OCI-M1 (cell line): ENCODE data around the gene SGMS1.
"Not testable (repeated sequence)": the region's sequence is repeated elsewhere in the genome, so short reads cannot be mapped to it uniquely, and the experiment has no call there.

Source experiments
- DNase-seq: peaks from one replicate; lab custom pipeline; 2025; lab: John Stamatoyannopoulos, UW

The SGMS1 gene

GRCh38 chr10:50369931-50370330 is 253.8 kb downstream of the SGMS1 start:
- no peak for DNase-seq

DNA sequence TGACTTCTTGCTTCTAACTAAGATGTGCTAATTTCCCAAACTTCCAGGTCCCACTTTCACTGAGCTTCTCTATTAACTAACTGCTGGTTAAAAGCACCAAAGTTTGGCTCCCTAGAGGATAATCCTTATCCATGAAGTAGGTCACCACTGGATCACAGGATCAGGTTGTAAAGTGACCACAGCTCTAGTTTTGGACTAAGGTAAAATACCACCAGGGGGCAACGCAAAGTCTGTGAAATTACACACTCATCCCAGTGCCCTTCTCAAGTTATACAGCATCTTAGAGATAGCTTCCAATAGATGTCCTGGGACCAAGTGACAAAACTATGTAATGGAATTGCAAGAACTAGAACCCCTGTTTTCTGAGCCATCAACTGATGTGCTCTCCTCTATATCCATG is 256.0 kb downstream of the SGMS1 start:
- DNase-seq, result peak; percentile 78

DNA sequence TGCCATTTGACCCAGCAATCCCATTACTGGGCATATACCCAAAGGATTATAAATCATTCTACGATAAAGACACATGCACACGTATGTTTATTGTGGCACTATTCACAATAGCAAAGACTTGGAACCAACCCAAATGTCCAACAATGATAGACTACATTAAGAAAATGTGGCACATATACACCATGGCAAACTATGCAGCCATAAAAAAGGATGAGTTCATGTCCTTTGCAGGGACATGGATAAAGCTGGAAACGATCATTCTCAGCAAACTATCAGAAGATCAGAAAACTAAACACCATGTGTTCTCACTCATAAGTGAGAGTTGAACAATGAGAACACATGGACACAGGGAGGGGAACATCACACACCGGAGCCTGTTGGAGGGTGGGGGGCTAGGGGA is 257.3 kb downstream of the SGMS1 start:
- DNase-seq, result not testable (repeated sequence)

DNA sequence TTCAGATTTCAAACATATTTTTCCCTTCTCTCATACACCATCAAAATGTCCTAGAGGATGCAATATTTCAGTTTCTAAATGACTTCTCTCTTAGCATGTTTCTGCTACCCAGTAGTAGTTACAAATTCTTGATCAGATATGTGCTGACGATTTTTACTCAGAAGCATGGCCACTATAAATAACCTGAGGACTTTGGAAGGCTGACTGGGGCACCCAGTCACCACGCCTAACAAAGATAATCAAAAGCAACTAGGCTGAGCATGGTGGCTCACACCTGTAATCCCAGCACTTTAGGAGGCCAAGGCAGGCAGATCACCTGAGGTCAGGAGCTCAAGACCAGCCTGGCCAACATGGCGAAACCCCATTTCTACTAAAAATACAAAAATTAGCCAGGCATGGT is 259.0 kb downstream of the SGMS1 start:
- DNase-seq, result peak; percentile 61

GRCh38 chr10:50362547-50363125 is 261.1 kb downstream of the SGMS1 start:
- DNase-seq, result peak; percentile 83

GRCh38 chr10:50361946-50362345 is 261.8 kb downstream of the SGMS1 start:
- no peak for DNase-seq

GRCh38 chr10:50360077-50360850 is 263.5 kb downstream of the SGMS1 start:
- DNase-seq, result no peak

GRCh38 chr10:50358925-50359687 is 264.6 kb downstream of the SGMS1 start:
- DNase-seq, result no peak

DNA sequence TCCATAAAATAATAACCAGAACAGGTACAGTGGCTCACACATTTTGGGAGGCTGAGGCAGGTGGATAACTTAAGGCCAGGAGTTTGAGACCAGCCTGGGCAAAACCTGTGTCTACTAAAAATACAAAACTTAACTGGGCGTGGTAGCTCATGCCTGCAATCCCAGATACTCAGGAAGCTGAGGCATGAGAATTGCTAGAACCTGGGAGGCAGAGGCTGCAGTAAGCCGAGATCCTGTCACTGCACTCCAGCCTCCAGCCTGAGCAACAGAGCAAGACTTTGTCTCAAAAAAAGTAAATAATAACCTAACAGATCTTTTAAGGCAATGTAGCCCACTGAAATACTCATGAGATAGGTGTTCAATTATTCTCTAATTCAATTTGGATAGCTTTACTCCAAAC is 265.3 kb downstream of the SGMS1 start:
- no peak for DNase-seq

DNA sequence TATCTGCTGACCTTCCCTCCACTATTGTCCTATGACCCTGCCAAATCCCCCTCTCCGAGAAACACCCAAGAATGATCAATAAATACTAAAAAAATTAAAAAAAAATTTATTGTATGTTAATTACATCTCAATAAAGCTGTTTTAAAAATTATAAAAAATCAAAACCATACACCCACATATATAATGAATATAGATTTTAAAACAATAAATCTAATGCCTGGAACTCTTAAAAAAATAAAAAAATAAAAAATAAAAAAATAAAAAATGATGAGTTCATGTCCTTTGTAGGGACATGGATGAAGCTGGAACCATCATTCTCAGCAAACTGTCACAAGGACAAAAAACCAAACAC is 267.3 kb downstream of the SGMS1 start:
- DNase-seq, result not testable (repeated sequence)

DNA sequence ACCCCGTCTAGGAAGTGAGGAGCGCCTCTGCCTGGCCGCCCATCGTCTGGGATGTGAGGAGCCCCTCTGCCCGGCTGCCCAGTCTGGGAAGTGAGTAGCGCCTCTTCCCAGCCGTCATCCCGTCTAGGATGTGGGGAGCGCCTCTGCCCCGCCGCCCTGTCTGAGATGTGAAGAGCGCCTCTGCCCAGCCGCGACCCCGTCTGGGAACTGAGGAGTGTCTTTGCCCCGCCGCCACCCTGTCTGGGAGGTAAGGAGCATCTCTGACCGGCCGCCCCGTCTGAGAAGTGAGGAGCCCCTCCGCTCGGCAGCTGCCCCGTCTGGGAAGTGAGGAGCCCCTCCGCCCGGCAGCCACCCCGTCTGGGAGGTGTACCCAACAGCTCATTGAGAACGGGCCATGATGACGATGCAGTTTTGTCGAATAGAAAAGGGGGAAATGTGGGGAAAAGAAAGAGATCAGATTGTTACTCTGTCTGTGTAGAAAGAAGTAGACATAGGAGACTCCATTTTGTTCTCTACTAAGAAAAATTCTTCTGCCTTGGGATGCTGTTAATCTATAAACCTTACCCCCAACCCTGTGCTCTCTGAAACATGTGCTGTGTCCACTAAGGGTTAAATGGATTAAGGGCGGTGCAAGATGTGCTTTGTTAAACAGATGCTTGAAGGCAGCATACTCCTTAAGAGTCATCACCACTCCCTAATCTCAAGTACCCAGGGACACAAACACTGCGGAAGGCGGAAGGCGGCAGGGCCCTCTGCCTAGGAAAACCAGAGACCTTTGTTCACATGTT is 267.9 kb downstream of the SGMS1 start:
- DNase-seq, result not testable (repeated sequence)

GRCh38 chr10:50351483-50352146 is 272.1 kb downstream of the SGMS1 start:
- no peak for DNase-seq

GRCh38 chr10:50350366-50350765 is 273.4 kb downstream of the SGMS1 start:
- DNase-seq, result no peak

- DNase-seq, result peak; percentile 34
Measured at GRCh38 chr10:50349554-50349953, 274.2 kb downstream of the SGMS1 start.

DNA sequence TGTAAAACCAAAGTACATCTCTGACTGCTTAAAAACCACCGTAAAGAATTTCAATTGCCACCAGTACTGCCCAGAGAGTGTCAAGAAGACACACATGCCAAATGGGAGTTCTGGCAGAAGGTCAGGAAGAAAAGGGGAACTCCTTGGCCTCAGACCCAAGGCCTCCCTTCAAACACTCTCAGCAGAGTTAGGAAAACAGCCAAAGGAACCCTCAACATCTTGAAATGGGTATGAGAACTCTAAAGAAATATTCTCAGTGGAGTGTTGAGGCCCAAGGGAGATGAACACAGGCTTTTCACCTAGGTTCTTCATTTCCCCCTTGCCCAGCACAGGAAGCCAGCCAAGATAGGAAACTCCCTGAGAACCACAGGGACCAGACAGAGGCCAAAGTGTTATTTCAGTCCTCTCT is 276.4 kb downstream of the SGMS1 start:
- DNase-seq, result peak; percentile 54

GRCh38 chr10:50346942-50347341 is 276.8 kb downstream of the SGMS1 start:
- no peak for DNase-seq

DNA sequence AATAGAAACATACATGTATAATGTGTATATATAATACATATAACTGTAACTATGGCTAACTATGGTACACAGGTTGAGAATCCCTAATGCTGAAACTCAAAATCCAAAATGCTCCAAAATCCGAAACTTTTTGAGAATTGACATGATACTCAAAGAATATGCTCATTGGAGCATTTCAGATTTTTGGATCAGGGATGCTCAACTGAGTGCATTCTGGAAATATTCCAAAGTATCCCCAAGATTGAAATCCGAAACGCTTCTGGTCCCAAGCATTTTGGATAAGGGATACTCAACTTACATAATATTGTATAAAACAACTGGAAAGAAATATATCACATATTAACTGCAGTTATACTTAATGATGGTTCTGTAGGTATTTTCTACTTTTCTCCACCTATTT is 278.2 kb downstream of the SGMS1 start:
- DNase-seq, result no peak

DNA sequence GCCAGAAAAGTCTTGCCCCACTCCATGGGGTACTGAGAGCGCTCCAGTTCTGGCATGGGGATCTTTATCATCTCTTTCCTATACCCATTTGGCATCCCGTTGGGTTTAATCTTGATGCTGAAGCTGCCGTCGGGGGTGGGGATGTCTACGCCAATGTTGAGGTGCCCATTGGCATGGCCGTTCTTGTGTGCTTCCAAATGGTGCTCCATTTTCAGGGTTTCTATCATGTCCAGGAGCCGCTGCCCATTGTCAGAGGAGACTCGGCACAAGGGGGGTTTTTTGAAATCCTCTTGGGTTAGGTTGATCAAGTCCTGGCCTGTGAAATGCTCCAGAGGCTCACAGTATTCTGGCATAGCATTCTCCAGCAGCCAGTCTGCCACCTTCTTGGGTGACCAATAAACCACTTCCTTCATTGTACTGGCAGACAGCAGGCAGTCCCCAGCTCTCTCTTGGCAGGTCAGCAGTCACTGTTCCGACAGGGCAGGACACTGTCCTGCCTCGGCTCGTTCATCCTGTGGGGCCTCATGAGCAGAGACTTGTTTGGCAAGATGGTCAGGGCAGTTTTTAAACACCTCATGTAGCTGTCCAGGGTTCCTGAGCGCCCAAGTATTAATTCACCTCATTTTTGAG is 279.9 kb downstream of the SGMS1 start:
- no peak for DNase-seq

GRCh38 chr10:50341987-50342386 is 281.8 kb downstream of the SGMS1 start:
- DNase-seq, result no peak

- peak; percentile 90 for DNase-seq
Measured at GRCh38 chr10:50336140-50336539, 287.6 kb downstream of the SGMS1 start.

- DNase-seq, result no peak
Measured at GRCh38 chr10:50335397-50335796, 288.4 kb downstream of the SGMS1 start.
